HG03039 (cell line): ENCODE results near the gene PTCHD4.

ENCODE experiments used
- ATAC-seq: cut with Tn5 transposase; IDR thresholded peaks from one replicate; pipeline ENCODE4 v1.9.1; 2021; ENCODE audit warnings: mild to moderate bottlenecking, moderate library complexity; ENCODE audit not compliant: unreplicated experiment

PTCHD4 gene

DNA sequence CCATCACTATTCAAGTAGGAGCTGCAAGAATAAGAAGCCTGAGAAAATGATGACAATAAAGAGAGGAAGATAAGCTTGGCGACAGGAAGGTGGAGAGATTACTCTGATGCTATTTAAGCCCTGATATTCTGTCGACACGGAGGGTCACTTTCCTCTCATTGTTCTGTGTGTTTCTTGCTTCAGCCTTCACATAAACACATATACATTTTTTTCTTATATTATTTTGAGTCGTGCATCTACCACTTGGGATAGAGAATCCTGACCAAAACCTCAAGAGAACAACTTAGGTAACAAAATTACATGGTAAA, 10.5 kb downstream of the PTCHD4 start:
- no peak for ATAC-seq

DNA sequence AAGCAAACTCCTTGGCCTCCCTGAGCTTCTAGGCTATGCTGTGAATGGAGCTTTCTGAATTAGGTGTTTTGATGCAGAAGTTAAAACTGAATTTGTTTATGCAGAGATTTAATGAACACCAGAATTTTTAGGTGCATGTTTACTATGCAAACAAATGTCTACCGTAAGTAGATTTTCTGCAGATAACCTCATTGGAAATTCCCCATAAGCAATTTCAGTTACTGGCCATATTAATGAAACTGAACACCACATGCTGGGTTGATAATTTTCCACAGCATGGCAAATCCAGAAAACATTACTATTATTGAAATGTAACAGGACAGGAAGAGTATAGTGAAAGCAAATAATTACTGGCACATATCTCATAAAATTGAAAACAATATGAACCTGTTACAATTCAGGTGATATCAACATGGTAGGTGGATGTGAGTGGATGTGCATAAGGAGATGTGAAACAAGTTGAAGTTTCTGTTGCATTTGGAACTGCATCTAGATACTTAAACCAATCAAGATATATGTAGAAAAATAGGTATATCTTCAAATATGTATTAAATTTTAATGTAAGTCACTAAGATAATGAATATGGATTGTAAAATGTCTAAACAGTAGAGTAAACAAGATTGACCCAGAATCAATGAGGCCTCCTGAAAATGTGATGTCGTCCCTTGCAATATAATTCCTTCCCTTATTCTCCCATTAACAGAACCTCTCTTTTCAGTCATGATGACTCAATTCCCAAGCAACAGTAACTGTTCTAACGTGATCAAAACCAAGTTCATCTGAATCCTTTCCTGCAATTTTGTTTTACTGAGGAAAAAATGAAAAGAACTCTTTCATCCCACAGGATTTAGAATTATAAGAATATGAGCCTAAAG, 11.0 kb downstream of the PTCHD4 start:
- no peak for ATAC-seq

DNA sequence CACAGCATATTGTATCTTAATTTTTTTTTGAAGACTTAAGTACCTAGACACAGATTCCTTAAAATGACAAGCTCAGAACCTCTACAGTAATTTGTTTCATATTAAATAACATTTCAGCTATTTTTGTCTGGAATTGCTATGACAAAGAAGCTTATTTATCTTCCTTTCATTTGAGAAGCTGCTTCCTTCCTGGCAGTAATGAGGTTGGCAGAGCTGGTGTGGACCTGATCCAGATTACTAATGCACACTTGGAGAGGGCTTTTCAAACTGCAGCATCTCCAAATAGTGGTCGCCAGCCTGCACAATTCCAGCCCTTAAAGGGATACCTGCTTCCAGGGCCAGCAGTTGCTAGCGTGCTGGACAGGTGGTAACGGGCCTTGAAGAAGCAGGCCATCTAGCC, 12.1 kb downstream of the PTCHD4 start:
- ATAC-seq = no peak

DNA sequence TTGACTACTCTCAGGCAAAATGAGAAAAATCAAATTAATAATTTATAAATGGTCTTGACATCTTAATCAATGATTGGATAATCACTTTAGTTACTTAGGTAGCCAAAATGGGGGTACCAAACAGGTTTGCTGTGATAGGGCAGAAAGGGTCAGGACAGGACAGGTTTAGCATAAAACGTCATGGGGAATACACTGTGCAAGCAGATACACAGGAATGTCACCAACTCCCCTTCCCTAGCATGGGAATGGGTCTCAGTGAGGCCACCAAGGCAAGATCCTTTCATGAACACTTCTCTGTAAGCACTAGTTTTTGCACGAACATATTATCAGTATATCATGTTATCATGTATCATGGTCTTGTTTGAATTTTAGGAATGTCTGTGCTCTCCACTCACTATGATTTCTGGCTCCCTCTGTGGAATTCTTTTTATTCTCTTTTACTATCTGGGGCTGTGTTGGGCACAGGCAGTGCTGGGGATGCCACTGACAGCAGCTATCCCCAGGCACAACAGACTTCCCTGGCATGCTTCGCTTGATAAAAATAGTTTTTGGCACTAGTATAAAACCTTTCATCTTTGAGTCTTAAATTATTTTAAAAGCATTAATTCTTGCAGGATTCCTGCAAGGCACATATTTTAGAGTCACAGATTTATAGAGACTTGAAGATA, 18.3 kb downstream of the PTCHD4 start:
- no peak for ATAC-seq

GRCh38 chr6:48090546-48090945, 20.5 kb downstream of the PTCHD4 start:
- no peak for ATAC-seq

- no peak for ATAC-seq
Observed at GRCh38 chr6:48087448-48087847, 23.5 kb downstream of the PTCHD4 start.

DNA sequence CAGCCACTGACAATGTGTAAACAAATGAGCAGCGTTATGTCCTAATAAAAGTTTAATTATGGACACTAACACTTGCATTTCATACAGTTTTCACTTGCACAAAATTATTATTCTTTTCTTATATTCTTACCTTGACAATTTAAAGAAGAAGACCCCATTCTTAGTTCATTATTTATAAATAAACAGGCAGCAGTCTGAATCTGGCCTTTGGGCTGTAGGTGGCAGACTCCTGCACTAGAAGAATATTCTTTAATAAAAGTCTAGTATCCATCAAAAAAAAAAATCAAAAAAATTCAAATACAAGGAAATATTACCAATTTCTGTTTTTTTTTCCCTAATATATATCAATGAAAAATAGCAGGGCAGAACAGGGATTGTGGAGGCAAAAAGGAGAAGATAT, 24.8 kb downstream of the PTCHD4 start:
- ATAC-seq = no peak

- no peak for ATAC-seq
Observed at GRCh38 chr6:48085131-48085741, 25.8 kb downstream of the PTCHD4 start.

GRCh38 chr6:48084201-48084600, 26.8 kb downstream of the PTCHD4 start:
- ATAC-seq = no peak

DNA sequence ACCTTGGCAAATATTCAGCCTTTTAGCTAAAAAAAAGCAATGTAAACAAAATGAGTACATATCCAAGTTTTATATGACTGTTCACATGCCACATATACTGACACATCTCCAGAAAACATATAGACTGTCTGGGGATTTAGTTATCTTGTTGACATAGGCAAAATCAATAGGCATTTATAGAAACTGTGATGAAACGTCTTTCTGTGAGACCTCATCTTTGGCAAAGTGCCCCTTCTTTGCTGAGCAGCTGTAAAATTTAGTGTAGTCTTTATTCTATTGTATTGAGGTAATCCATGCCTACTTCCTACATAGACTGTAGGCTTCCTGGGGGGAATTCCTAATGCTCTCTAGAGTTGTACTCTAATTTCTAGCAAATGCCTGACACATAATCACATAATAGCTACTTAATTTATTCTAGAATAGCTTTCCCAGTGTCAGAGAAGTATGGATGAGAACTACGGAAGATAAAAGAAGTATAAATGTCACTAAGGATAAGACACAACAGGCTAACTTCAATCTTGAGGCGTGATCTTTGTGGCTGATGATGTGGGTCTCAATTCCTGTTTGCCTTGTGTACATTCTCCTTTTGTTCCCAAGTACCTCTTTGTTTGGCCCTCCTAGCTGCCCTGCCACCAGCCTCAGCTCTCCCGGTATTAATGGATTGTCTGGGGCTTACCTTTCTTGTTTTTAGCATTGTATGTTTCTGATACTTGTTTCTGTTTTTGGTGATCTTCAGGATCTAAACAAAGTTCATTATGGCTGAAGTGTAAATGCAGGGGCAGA, 30.6 kb downstream of the PTCHD4 start:
- no peak for ATAC-seq

DNA sequence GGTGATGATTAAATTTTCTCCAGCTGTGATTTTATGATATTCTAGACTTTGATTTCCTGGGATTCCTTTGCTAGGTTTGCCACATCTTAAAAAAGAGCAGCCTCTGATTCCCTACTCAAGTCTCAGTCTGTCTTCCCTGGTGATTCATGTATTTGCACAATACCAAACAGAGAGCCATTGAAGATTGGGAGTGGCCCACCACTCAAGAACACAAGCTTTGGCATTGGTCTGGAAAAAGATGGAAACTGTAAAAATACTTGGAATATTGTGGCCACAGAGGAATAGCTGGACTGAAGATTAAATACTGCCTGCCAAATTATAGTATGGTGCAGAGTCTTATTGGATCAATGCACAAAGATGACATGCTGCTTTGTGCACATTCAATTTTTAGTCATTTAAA, 32.9 kb downstream of the PTCHD4 start:
- no peak for ATAC-seq

- no peak for ATAC-seq
Observed at GRCh38 chr6:48075181-48075580, 35.8 kb downstream of the PTCHD4 start.

DNA sequence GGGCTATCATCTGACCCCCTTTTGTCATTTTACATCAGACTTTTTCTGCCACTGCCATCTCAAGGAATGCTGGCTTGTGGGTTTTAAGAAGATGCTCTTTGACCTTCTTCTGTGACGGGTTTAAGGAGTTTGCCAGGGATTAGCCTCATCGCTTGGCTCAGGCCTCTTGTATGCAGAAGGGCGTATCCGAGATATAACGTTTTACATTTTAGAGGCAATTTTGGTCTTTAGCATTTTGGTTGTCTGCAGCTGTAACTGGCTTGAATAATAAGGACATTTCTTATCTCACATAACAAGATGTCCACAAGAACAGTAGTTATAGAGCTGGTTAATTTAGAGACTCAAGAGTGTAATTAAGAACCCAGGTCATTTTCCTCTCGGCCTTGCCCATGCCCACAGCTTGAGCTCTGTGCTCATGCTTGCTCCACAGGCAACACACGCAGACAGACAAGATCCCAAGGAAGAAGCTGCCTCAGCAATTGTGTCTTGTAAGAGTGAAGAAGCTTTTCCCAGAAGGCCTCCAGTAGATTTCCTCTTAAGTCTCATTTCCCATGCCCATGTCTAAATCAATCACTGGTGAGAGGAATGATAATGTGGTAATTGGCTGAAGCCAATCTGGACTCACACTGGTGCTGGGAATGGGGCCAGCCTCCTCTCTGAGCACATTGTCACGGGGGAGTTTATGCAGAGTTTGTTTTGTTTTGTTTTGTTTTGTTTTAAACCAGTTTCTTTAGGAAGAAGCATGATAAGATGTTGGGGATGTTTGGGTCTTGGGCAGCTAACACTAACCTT, 36.8 kb downstream of the PTCHD4 start:
- no peak for ATAC-seq

- no peak for ATAC-seq
Observed at GRCh38 chr6:48071833-48072232, 39.2 kb downstream of the PTCHD4 start.

- no peak for ATAC-seq
Observed at GRCh38 chr6:48069280-48069679, 41.7 kb downstream of the PTCHD4 start.

DNA sequence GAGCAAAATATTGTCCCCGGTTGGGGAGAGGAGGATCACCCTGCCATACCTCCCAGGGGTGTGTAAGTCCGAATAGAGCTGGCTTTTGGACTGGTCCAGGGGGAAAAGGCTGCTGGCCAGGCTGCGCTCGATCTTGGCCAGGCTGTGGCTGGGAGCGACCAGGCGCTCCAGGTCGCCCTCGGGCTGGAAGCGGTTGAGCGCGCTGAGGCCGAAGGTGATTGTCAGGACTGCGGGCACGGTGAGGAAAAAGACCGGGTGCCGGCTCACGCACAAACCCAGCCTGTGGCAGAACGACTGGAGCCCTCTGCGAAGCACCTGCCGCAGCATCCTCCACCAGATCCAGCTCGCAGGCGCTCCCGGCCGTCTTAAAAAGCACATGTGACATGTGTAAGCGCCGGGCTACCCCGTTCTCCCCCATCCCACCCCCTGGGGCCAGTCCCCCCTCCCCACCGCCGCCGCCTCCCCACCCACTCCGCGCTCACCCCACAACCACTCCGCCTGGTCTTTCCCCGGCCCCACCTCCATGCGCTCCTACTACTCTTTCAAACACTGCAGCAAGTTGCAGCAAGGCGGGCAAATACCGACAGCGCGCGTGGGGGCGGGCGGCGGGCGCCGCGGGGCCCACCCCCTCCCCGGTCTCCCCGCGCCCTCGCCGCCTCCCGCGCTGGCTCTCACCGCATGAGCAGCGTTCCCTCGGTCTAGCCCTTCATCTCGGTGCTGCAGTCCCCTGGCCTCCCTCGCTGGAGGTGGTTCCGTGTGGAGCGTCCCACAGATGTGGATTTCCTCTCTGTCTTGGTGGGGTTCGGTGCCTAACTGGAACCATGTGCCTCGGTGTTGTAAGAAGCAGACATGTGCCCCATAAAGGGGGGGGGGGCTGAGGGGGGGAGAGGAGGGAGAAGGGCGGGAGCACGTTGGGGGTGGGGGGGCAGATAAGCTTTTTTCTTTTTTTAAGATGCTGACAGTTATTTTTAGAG, 42.4 kb downstream of the PTCHD4 start:
- no peak for ATAC-seq

- ATAC-seq = no peak
Observed at GRCh38 chr6:48067886-48068277, 43.1 kb downstream of the PTCHD4 start.

DNA sequence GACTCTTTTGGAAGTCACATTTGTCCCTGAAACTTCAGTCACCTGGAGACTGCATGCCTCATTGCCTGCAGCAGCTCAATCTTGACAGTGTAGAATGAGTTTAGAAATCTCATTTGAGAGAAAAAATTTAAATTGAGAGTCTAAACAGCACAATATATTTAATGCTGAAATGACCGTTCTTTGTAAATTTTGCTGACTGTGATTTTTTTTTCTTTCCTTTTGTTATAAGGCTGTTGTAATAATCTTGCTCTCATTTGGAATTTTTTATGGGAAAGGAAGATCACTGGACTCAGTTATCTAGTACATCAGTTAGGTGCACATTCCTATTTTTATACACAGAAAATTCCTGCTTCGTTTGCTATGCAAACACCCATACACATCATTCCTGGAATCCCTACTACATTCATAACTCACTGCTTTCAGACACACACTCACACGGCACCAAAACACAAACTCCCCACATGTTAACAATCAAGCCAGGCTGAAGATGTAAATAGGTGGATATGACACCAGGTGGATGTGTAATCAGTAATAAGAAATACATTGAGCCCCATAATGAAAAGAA, 43.8 kb downstream of the PTCHD4 start:
- ATAC-seq = no peak
